Body of pancreas (tissue), 4 donors: Measurements from ENCODE around the gene TNRC18.

Source experiments
- CTCF ChIP-seq, 7 experiments: fragments of 450-650 bp in 4 of 7; fragments of 200-600 bp in 3 of 7; sonication (generic) in 3 of 7; IDR thresholded peaks; one replicate each; pipeline ENCODE4 v1.5.1; 2016 to 2019; ENCODE audit warnings: antibody characterized with exemption in 7 of 7
- POLR2A ChIP-seq, 3 donors: fragments of 450-650 bp; IDR thresholded peaks; one replicate each; pipeline ENCODE4 v1.6.1; 2016; ENCODE audit warnings: antibody characterized with exemption in 3 of 3, mild to moderate bottlenecking in 2 of 3

- no peak for TF ChIP-seq CTCF (IDR thresholded peaks at IDR 0.05)
- TF ChIP-seq POLR2A (IDR thresholded peaks at IDR 0.05): no peak
These were observed 86.6 kb downstream of the TNRC18 start for GRCh38 chr7:5337047-5337446.
